HCT116 (cell line): Measurements from ENCODE around the gene TARBP1. TPM values are rescaled to one million over a fixed set of nuclear protein-coding genes. Genes with fewer than 3 reads are reported as not detected.

Source experiments
- ATAC-seq: fragments of 200-7000 bp; cut with Tn5 transposase; 2 replicates; pipeline ENCODE4 v1.9.1; 2020; ENCODE audit warnings: mild to moderate bottlenecking, moderate library complexity
- BruUV-seq: library from RNA; stranded (reverse); fragments of 400-500 nt; replicated peaks from 2 replicates; lab custom pipeline; 2021; lab: Mats Ljungman, UMichigan
- CTCF ChIA-PET: fragments of 300-600 bp; sonication (Branson Sonifier 250); formaldehyde crosslinking; loops from one replicate; lab custom pipeline; 2021; ENCODE audit warnings: antibody characterized with exemption; lab: Charles Lee
- POLR2A ChIA-PET: fragments of 300-600, 350-600 bp; sonication (Branson Sonifier 250); formaldehyde crosslinking; loops from one replicate; lab custom pipeline; 2021; ENCODE audit warnings: antibody characterized with exemption; lab: Charles Lee
- RAD21 ChIA-PET, 2 experiments: fragments of 300-600 bp; sonication (Branson Sonifier 250); formaldehyde crosslinking; loops; one replicate each; lab custom pipeline; 2023; ENCODE audit warnings: low total read pairs in 2 of 2; ENCODE audit not compliant: uncharacterized antibody in 2 of 2, unreplicated experiment in 2 of 2, low non-redundant PET in 1 of 2; lab: Charles Lee
- DNase-seq: peaks from one replicate; pipeline ENCODE4 v3.0.0-alpha.2; 2010; ENCODE audit warnings: low read depth, low spot score
- H2AFZ ChIP-seq: fragments of 200-600 bp; shearing (Covaris generic), sonication (generic); 2 replicates; pipeline ENCODE4 v1.6.1; 2017; ENCODE audit warnings: low read depth, mixed run types, mixed read lengths, antibody characterized with exemption, low read length; ENCODE audit not compliant: poor library complexity, severe bottlenecking
- H3K27ac ChIP-seq: 2 replicates; pipeline ENCODE4 v1.5.1; 2012; ENCODE audit warnings: low read depth, low read length
- H3K27me3 ChIP-seq: fragments of 200-600 bp; sonication (generic); 2 replicates; pipeline ENCODE4 v1.6.1; 2016; ENCODE audit warnings: mixed run types, low read length, mixed read lengths; ENCODE audit not compliant: insufficient read depth
- H3K36me3 ChIP-seq, 2 experiments: fragments of 200-500 bp in 1 of 2; fragments of 200-600 bp in 1 of 2; sonication (Bioruptor generic) in 1 of 2; sonication (generic) in 1 of 2; 2 replicates each; pipeline versions ENCODE4 v1.5.1 to v1.6.1; 2014 to 2016; ENCODE audit warnings: low read length in 2 of 2, inconsistent platforms in 1 of 2, mixed read lengths in 1 of 2, mixed run types in 1 of 2; ENCODE audit not compliant: insufficient read depth in 2 of 2, control insufficient read depth in 1 of 2
- H3K4me1 ChIP-seq, 2 experiments: fragments of 200-600 bp in 1 of 2; sonication (generic) in 1 of 2; 2 replicates each; pipeline versions ENCODE4 v1.5.1 to v1.6.1; 2012 to 2017; ENCODE audit warnings: low read length in 2 of 2, inconsistent platforms in 1 of 2, mild to moderate bottlenecking in 1 of 2, mixed read lengths in 1 of 2, mixed run types in 1 of 2, moderate library complexity in 1 of 2; ENCODE audit not compliant: insufficient read depth in 2 of 2, control insufficient read depth in 1 of 2
- H3K4me2 ChIP-seq: fragments of 200-600 bp; sonication (generic); 2 replicates; pipeline ENCODE4 v1.6.1; 2017; ENCODE audit warnings: mixed run types, low read length, mixed read lengths
- H3K4me3 ChIP-seq, 2 experiments: fragments of 200-600 bp in 1 of 2; sonication (generic) in 1 of 2; replicated peaks in 1 of 2; 2 replicates each; pipeline ENCODE4 v1.5.1; 2011 to 2016; ENCODE audit warnings: low read length in 2 of 2, control low read depth in 1 of 2, low read depth in 1 of 2, mild to moderate bottlenecking in 1 of 2, mixed read lengths in 1 of 2, mixed run types in 1 of 2
- H3K79me2 ChIP-seq: fragments of 200-600 bp; sonication (generic); 2 replicates; pipeline ENCODE4 v1.6.1; 2017; ENCODE audit warnings: mild to moderate bottlenecking, mixed run types, low read length, moderate library complexity, mixed read lengths; ENCODE audit not compliant: insufficient read depth
- H3K9ac ChIP-seq: fragments of 200-600 bp; sonication (generic); 2 replicates; pipeline ENCODE4 v1.6.1; 2016; ENCODE audit warnings: low read length, mixed read lengths
- H3K9me2 ChIP-seq: fragments of 200-600 bp; sonication (generic), shearing (Covaris generic); 2 replicates; pipeline ENCODE4 v1.6.1; 2017; ENCODE audit warnings: mixed run types, mild to moderate bottlenecking, moderate library complexity; ENCODE audit not compliant: insufficient read depth
- H3K9me3 ChIP-seq, 2 experiments: fragments of 200-500 bp in 1 of 2; fragments of 200-600 bp in 1 of 2; sonication (Bioruptor generic) in 1 of 2; sonication (generic) in 1 of 2; 2 replicates each; pipeline ENCODE4 v1.6.1; 2014 to 2017; ENCODE audit warnings: low read length in 2 of 2, mixed read lengths in 2 of 2, inconsistent platforms in 1 of 2, low read depth in 1 of 2, mild to moderate bottlenecking in 1 of 2, mixed run types in 1 of 2, moderate library complexity in 1 of 2; ENCODE audit not compliant: control insufficient read depth in 1 of 2, insufficient read depth in 1 of 2
- H4K20me1 ChIP-seq: fragments of 200-600 bp; sonication (generic), shearing (Covaris generic); 2 replicates; pipeline ENCODE4 v1.6.1; 2017; ENCODE audit warnings: mixed run types, mild to moderate bottlenecking, moderate library complexity; ENCODE audit not compliant: insufficient read depth
- CBX3 ChIP-seq: IDR thresholded peaks from 2 replicates; pipeline ENCODE4 v1.6.1; 2012; ENCODE audit warnings: low read depth
- CEBPB ChIP-seq: IDR thresholded peaks from 2 replicates; pipeline ENCODE4 v1.6.1; 2012; ENCODE audit warnings: low read depth
- EGR1 ChIP-seq: IDR thresholded peaks from 2 replicates; pipeline ENCODE4 v1.6.1; 2012; ENCODE audit warnings: low read depth
- ELF1 ChIP-seq: IDR thresholded peaks from 2 replicates; pipeline ENCODE4 v1.6.1; 2012; ENCODE audit warnings: low read depth, borderline replicate concordance
- EZH2 ChIP-seq: fragments of 200-600 bp; sonication (generic); IDR thresholded peaks from 2 replicates; pipeline ENCODE4 v1.6.1; 2017; ENCODE audit warnings: antibody characterized with exemption, mixed run types
- EZH2phosphoT487 ChIP-seq: fragments of 200-600 bp; IDR thresholded peaks from 2 replicates; pipeline ENCODE4 v1.6.1; 2018; ENCODE audit warnings: antibody characterized with exemption, borderline replicate concordance
- JUND ChIP-seq: IDR thresholded peaks from 2 replicates; pipeline ENCODE4 v1.6.1; 2012
- MAX ChIP-seq: IDR thresholded peaks from 2 replicates; pipeline ENCODE4 v1.6.1; 2012
- RAD21 ChIP-seq: IDR thresholded peaks from 2 replicates; pipeline ENCODE4 v1.6.1; 2012; ENCODE audit warnings: low read depth, mild to moderate bottlenecking
- REST ChIP-seq: IDR thresholded peaks from 2 replicates; pipeline ENCODE4 v1.6.1; 2012; ENCODE audit warnings: low read depth
- SP1 ChIP-seq: IDR thresholded peaks from 2 replicates; pipeline ENCODE4 v1.6.1; 2012; ENCODE audit warnings: low read depth
- YY1 ChIP-seq: IDR thresholded peaks from 2 replicates; pipeline ENCODE4 v1.6.1; 2011; ENCODE audit warnings: low read length, low read depth, moderate library complexity, mild to moderate bottlenecking; ENCODE audit not compliant: insufficient replicate concordance; ENCODE audit errors: extremely low read depth
- ZFX ChIP-seq: fragments of 450-650 bp; IDR thresholded peaks from 2 replicates; pipeline ENCODE4 v1.6.1; 2017
- ZNF274 ChIP-seq: fragments of 200-500 bp; sonication (Bioruptor generic); IDR thresholded peaks from 2 replicates; pipeline ENCODE4 v1.6.1; 2014; ENCODE audit warnings: mild to moderate bottlenecking, low read depth, low read length, inconsistent platforms
- intact Hi-C: fragments of 100-400 bp; cut with micrococcal nuclease; formaldehyde crosslinking; loops from 2 replicates; pipeline ENCODE4 v1.10.0; 2022
- total RNA-seq: library from RNA; stranded (reverse); gene quantifications from one replicate; pipeline ENCODE4 v1.2.1, GENCODE V29; 2021; ENCODE audit not compliant: unreplicated experiment
- TF ChIP-seq, protein P1 (sequence below), 3 experiments: fragments of 200-600 bp in 1 of 3; sonication (generic) in 1 of 3; IDR thresholded peaks in 2 of 3; conservative IDR thresholded peaks in 1 of 3; 2 replicates each; pipeline ENCODE4 v1.5.1; 2012 to 2017; ENCODE audit warnings: low read depth in 2 of 3, low read length in 2 of 3, antibody characterized with exemption in 1 of 3, borderline replicate concordance in 1 of 3, control low read depth in 1 of 3, mild to moderate bottlenecking in 1 of 3, mixed read lengths in 1 of 3, mixed run types in 1 of 3, moderate library complexity in 1 of 3; ENCODE audit not compliant: insufficient read depth in 1 of 3

The TARBP1 gene
- total RNA-seq, 1 experiment from 2014 or later: 17.2 TPM

GRCh38 chr1:234512451-234512861 lies 33.5 kb upstream of the TARBP1 start:
- H3K36me3 ChIP-seq: no peaks in the 10 kb centered on the region
- no peak overlapping the region for H2AFZ ChIP-seq
- no peak overlapping the region for H3K4me3 ChIP-seq
- H3K4me1 ChIP-seq: peaks cover 0 to 12% of the 10 kb centered on the region in 2 experiments; a peak in 2 of 4 replicates
- ChIA-PET CTCF (no interaction called here), RAD21 (no interaction called here), POLR2A (no interaction called here)
- no peak overlapping the region for H3K4me2 ChIP-seq
- H3K9me2 ChIP-seq: no peaks in the 10 kb centered on the region
- H4K20me1 ChIP-seq: no peaks in the 10 kb centered on the region
- no peak overlapping the region for H3K9ac ChIP-seq
- H3K27ac ChIP-seq: no peak overlapping the region
- intact Hi-C loops: no loop called here
- ATAC-seq (no peak), DNase-seq (no peak)
- H3K9me3 ChIP-seq: no peaks in the 10 kb centered on the region
- no peak for TF ChIP-seq ZFX
- TF ChIP-seq EZH2phosphoT487: no peak
- no peak for TF ChIP-seq REST
- no peak for TF ChIP-seq EZH2
- no peak for TF ChIP-seq CEBPB
- no peak for TF ChIP-seq RAD21
- no peak for TF ChIP-seq YY1
- no peak for TF ChIP-seq SP1
- no peak for TF ChIP-seq JUND
- TF ChIP-seq CBX3: no peak
- no peak for TF ChIP-seq MAX
- TF ChIP-seq, protein P1, sequence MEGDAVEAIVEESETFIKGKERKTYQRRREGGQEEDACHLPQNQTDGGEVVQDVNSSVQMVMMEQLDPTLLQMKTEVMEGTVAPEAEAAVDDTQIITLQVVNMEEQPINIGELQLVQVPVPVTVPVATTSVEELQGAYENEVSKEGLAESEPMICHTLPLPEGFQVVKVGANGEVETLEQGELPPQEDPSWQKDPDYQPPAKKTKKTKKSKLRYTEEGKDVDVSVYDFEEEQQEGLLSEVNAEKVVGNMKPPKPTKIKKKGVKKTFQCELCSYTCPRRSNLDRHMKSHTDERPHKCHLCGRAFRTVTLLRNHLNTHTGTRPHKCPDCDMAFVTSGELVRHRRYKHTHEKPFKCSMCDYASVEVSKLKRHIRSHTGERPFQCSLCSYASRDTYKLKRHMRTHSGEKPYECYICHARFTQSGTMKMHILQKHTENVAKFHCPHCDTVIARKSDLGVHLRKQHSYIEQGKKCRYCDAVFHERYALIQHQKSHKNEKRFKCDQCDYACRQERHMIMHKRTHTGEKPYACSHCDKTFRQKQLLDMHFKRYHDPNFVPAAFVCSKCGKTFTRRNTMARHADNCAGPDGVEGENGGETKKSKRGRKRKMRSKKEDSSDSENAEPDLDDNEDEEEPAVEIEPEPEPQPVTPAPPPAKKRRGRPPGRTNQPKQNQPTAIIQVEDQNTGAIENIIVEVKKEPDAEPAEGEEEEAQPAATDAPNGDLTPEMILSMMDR (IDR thresholded peaks at IDR 0.05 in 2 of 3, conservative IDR thresholded peaks at IDR 0.05 in 1 of 3; ENCODE audit: borderline replicate concordance in 1 of 3, insufficient read depth in 1 of 3, low read depth in 2 of 3, low read length in 2 of 3): no peak
- TF ChIP-seq ZNF274: no peak
- TF ChIP-seq EGR1: no peak
- no peak for TF ChIP-seq ELF1
- no peaks in the 10 kb centered on the region for H3K27me3 ChIP-seq
- BruUV-seq: no TSS peak
- no peaks in the 10 kb centered on the region for H3K79me2 ChIP-seq
